ENCODE data around the gene SMIM20.

The SMIM20 gene

DNA sequence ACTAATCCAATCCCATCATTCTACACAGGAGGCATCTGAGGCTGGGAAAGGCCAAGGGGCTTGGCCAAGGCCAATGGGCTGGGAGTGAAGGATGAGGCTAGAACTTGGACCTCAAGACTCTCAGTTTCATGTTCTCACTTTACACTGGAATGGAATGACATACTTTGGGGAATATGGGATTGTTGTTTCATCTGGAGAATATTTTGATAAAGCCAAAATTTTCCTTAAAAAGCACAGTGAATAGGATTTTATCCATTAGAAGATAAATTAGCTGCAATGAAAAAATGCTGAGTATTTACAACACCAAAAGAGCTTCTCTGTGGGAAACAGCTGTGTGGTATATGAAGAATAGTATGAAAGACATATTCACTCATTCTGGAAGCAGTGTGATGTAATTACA lies 29.3 kb downstream of the SMIM20 start:
- DNase-seq (ENCODE audit: low read depth), result no peak
- H3K4me3 ChIP-seq (ENCODE audit: low read depth, low read length), result no peak overlapping the region
- no peak for TF ChIP-seq POLR2A (IDR thresholded peaks at IDR 0.05; ENCODE audit: extremely low read depth, insufficient read length)
- TF ChIP-seq MYC (IDR thresholded peaks at IDR 0.05; ENCODE audit: low read depth, low read length), result no peak
- TF ChIP-seq, protein P1, sequence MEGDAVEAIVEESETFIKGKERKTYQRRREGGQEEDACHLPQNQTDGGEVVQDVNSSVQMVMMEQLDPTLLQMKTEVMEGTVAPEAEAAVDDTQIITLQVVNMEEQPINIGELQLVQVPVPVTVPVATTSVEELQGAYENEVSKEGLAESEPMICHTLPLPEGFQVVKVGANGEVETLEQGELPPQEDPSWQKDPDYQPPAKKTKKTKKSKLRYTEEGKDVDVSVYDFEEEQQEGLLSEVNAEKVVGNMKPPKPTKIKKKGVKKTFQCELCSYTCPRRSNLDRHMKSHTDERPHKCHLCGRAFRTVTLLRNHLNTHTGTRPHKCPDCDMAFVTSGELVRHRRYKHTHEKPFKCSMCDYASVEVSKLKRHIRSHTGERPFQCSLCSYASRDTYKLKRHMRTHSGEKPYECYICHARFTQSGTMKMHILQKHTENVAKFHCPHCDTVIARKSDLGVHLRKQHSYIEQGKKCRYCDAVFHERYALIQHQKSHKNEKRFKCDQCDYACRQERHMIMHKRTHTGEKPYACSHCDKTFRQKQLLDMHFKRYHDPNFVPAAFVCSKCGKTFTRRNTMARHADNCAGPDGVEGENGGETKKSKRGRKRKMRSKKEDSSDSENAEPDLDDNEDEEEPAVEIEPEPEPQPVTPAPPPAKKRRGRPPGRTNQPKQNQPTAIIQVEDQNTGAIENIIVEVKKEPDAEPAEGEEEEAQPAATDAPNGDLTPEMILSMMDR (IDR thresholded peaks at IDR 0.05; ENCODE audit: low read depth, low read length), result no peak
- TF ChIP-seq, protein P2, sequence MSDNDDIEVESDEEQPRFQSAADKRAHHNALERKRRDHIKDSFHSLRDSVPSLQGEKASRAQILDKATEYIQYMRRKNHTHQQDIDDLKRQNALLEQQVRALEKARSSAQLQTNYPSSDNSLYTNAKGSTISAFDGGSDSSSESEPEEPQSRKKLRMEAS (IDR thresholded peaks at IDR 0.05; ENCODE audit: low read depth, low read length), result no peak

DNA sequence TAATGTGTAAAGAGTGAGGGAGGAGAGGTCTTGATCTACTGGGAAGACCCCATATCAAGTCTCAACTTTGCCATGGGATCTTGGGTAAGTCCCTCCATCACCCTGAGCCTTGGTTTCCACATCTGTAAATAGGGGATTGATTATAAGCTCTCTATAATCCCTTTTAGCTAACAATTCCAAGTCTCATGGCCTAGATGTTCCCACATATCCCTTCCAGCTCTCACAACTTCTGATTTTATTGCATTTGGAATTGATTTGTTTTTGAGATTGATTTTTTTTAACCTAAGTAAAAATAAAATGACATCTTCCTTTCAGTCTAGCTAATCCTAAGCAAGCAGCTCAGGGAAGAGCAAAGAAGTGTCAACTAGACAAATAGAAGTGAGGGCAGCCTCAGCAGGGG lies 29.8 kb downstream of the SMIM20 start:
- no peak overlapping the region for H3K4me3 ChIP-seq (ENCODE audit: low read depth, low read length)
- DNase-seq (ENCODE audit: low read depth), result no peak
- TF ChIP-seq MYC (IDR thresholded peaks at IDR 0.05; ENCODE audit: low read depth, low read length) (no peak), POLR2A (IDR thresholded peaks at IDR 0.05; ENCODE audit: extremely low read depth, insufficient read length) (no peak)
- TF ChIP-seq, protein P2 (IDR thresholded peaks at IDR 0.05; ENCODE audit: low read depth, low read length), result no peak
- TF ChIP-seq, protein P1 (IDR thresholded peaks at IDR 0.05; ENCODE audit: low read depth, low read length), result no peak

DNA sequence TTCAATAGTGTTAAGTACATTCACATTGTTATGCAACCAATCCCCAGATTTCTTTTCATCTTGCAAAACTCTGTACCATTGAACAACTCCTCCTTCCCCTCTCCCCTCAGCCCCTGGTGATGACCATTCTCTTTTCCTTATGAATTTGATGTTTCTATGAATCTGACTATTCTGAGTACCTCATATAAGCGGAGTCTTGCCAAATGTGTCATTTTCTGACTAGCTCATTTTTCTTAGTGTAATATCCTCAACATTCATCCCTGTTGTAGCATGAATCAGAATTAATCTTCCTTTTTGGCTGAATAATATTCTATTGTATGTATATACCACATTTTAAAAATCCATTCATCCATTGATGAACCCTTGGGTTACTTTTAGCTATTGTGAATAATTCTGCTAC lies 34.0 kb downstream of the SMIM20 start:
- H3K4me3 ChIP-seq (ENCODE audit: low read depth, low read length), result no peak overlapping the region
- no peak for DNase-seq (ENCODE audit: low read depth)
- TF ChIP-seq, protein P1 (IDR thresholded peaks at IDR 0.05; ENCODE audit: low read depth, low read length), result no peak
- TF ChIP-seq, protein P2 (IDR thresholded peaks at IDR 0.05; ENCODE audit: low read depth, low read length), result no peak
- TF ChIP-seq POLR2A (IDR thresholded peaks at IDR 0.05; ENCODE audit: extremely low read depth, insufficient read length), result no peak
- TF ChIP-seq MYC (IDR thresholded peaks at IDR 0.05; ENCODE audit: low read depth, low read length), result no peak

DNA sequence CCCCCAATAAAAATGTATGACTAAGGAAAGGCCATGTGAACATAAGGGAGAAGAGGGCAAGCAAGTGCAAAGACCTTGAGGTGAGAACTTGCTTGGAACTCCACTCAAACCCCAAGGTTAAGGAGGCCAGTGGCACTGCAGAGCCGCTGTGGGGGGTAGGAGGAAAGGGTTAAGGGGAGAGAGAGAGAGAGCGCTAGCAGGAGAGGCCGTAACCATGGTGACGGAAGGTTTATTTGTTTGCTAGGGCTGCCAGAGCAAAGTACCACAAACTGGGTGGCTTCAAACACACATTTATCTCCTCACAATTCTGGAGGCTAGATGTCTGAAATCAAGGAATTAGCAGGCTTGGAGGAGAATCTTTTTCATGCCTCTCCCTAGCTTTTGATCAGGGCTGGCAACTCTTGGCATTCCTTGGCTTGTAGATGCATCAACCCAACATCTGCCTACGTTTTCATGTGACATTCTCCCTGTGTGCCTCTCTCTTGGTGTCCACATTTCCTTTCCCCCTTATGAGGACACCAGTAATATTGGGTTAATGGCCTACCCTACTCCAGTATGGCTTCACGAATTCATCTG lies 35.2 kb downstream of the SMIM20 start:
- TF ChIP-seq POLR2A (IDR thresholded peaks at IDR 0.05; ENCODE audit: extremely low read depth, insufficient read length), result no peak
- TF ChIP-seq, protein P1 (IDR thresholded peaks at IDR 0.05; ENCODE audit: low read depth, low read length), result no peak
- TF ChIP-seq, protein P2 (IDR thresholded peaks at IDR 0.05; ENCODE audit: low read depth, low read length), result no peak
- TF ChIP-seq MYC (IDR thresholded peaks at IDR 0.05; ENCODE audit: low read depth, low read length), result no peak
- DNase-seq (ENCODE audit: low read depth), result no peak
- H3K4me3 ChIP-seq (ENCODE audit: low read depth, low read length), result no peak overlapping the region

DNA sequence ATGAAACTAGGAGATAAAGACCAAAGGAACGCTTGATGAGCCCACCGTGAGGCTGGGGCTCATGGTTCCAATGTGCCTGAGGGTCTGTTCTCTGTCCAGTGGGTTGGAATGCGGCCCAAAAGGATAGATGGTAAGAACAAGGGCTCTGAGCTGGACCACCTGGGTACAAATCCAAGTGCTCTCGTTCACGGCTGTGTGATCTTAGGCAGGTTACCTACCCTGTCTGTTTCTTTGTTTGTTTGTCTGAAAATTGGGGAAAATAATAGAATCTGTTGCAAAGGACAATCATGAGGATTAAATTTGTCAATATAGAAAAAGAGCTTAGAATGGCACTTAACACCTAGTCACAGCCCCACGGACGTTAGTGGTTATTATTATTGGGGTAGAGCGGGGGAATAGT lies 36.0 kb downstream of the SMIM20 start:
- no peak for DNase-seq (ENCODE audit: low read depth)
- TF ChIP-seq POLR2A (IDR thresholded peaks at IDR 0.05; ENCODE audit: extremely low read depth, insufficient read length) (no peak), MYC (IDR thresholded peaks at IDR 0.05; ENCODE audit: low read depth, low read length) (no peak)
- TF ChIP-seq, protein P1 (IDR thresholded peaks at IDR 0.05; ENCODE audit: low read depth, low read length), result no peak
- TF ChIP-seq, protein P2 (IDR thresholded peaks at IDR 0.05; ENCODE audit: low read depth, low read length), result no peak
- H3K4me3 ChIP-seq (ENCODE audit: low read depth, low read length), result no peak overlapping the region
